HG03039 (cell line): ENCODE measurements around the gene KRT85.
"Not testable (repeated sequence)": the region's sequence is repeated elsewhere in the genome, so short reads cannot be mapped to it uniquely, and the experiment has no call there.

Experiments used
- ATAC-seq: cut with Tn5 transposase; IDR thresholded peaks from one replicate; pipeline ENCODE4 v1.9.1; 2021; ENCODE audit warnings: mild to moderate bottlenecking, moderate library complexity; ENCODE audit not compliant: unreplicated experiment

Gene KRT85

DNA sequence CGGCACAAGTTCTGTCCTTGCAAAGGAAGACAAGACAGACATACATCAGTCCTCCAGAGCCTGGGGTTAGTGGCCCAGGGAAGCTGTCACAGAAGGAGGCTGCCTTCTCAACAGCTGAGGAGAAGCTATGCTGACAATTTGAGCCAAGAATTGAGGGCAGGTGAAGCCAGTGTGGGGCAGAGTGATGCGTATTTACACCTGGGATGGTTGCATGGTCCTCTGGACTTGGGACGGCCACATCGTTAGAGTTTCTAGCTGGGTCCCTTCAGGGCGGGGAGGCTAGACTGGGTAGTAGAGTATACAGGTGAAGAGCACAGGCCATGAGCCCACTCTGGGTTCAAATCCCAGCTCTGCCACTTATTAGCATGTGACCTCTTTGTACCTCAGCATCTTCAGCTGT, 16.5 kb downstream of the KRT85 start:
- no peak for ATAC-seq

DNA sequence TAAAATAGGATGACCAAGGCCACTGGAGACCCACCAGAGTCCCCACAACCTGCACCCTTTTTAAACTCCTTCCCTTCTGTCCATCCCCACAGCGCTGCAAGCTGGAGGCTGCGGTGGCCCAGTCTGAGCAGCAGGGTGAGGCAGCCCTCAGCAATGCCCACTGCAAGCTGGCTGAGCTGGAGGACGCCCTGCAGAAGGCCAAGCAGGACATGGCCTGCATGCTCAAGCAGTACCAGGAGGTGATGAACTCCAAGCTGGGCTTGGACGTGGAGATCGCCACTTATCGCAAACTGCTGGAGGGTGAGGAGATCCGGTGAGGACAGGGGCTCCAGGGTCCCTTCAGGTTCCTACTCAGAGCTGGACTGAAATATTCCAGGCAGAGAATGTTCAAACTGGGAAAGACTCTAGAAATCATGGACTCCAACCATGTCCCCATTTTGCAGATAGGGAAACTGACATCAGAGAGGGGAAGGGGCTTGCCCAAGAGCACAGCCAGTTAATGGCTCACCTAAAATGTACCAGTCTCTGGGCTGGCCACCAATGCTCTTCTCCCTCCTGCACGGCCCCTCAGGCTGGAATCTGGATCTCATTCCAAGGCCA, 17.2 kb downstream of the KRT85 start:
- ATAC-seq: no peak

- ATAC-seq: no peak
These were observed 18.1 kb downstream of the KRT85 start for GRCh38 chr12:52349196-52349595.

DNA sequence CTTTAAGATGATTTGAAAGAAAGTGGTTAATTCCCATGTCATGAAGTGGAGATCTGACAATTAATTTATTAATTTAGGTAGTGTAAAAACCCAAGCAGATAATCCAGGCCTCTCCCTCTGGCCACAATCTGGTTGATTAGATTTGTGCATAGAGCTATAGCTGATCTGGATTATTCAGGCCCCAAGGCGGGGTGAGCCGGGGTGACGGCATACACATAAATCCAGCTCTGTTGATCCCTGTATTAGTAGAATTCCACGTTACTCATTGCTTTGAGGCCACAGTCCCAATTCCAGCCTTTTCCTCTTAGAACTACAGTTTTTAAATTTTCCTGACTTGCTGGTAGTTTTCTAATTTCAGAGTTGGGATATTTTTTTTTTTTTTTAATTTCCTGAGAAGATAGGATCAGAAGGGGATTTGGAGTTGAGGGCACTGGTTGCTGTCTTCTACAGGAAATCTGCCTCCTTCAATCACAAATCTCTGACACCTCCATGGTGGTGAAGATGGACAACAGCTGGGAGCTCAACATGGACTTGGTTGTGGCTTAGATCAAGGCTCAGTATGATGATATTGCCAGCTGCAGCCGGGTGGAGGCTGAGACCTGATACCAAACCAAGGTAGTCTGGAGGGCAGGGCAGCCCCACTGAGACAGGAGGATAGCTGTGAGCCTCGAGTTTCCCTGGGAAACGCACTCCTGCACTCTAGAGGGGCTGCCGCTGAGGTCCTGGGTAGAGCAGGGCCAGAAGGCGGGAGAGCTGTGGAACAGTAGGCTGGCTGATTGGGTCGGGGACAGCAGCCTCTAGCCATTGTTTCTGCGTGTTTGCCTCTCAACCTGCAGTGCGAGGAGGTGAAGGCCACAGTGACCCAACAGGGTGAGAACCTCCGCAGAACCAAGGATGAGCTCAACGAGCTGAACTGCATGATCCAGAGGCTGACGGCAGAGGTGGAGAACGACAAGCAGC, 19.4 kb downstream of the KRT85 start:
- no peak for ATAC-seq

- ATAC-seq: no peak
These were observed 20.3 kb downstream of the KRT85 start for GRCh38 chr12:52347016-52347415.

GRCh38 chr12:52346593-52346992, 20.7 kb downstream of the KRT85 start:
- no peak for ATAC-seq

DNA sequence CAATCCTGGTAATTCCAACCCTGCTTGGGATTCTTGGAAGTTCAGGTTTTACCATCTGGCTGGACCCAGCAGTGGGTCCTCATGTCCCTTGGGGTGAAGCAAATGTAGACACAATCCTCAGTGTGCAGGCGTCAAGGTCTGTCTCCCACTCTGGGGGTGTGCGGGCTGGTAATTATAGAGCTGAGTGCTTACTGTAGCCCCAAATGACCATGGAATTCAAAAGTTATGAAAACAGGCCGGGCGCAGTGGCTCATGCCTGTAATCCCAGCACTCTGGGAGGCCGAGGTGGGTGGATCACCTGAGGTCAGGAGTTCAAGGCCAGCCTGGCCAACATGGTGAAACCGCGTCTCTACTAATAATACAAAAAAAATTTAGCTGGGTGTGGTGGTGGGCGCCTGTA, 22.2 kb downstream of the KRT85 start:
- not testable (repeated sequence) for ATAC-seq

- ATAC-seq: no peak
These were observed 23.2 kb downstream of the KRT85 start for GRCh38 chr12:52344111-52344510.

DNA sequence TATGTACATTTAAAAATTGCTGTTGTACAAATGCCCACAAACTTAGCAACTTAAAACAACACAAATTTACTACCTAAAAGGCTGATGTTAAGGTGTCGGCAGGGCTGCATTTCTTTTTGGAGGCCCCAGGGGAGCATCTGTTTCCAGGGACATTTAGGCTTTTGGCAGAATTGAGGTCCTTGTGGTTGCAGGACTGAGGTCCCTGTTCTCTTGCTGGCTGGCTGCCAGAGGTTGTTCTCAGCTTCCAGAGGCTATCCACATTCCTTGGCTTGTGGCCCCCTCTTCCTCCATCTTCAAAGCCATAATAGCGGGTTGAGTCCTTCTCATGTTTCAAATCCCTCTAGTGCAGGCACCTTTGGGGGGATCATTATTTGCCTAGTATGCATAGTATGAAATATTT, 23.7 kb downstream of the KRT85 start:
- ATAC-seq: no peak

- ATAC-seq: no peak
These were observed 24.3 kb downstream of the KRT85 start for GRCh38 chr12:52342781-52343490.

- no peak for ATAC-seq
These were observed 26.2 kb downstream of the KRT85 start for GRCh38 chr12:52341066-52341580.

DNA sequence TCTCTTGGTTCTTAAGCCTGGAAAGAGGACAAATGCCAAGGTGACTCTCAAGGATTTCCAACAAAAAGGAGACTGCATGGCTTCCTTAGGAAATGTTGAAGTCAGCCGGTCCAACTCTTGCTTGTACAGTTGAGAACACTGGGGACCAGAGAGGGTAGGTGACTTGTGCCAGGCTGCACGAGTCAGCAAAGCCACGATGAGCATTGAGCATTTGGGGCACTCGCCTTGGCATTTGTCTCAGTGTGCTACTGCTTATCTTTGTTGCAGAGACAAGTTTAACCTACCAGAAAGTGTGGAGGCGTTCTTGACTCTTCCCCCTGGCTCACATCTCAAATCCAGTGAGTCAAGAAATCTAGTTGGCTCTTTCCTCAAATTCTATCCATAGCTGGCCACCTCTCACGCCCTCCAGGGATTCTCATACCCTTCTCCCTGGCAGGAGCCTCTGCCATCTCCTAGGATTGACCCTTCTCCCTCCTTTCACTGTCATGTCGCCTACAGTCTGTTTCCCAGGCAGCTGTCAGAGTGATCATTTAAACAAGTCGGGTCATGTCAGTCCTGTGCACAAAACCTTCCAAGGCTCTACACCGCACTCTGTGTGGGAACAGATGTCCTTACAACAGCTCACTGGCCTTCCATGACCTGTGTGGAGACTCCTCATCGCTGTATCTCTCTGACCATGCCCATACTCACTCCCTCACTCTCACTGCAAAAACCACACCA, 28.9 kb downstream of the KRT85 start:
- no peak for ATAC-seq

GRCh38 chr12:52337054-52337453, 30.2 kb downstream of the KRT85 start:
- ATAC-seq: no peak

DNA sequence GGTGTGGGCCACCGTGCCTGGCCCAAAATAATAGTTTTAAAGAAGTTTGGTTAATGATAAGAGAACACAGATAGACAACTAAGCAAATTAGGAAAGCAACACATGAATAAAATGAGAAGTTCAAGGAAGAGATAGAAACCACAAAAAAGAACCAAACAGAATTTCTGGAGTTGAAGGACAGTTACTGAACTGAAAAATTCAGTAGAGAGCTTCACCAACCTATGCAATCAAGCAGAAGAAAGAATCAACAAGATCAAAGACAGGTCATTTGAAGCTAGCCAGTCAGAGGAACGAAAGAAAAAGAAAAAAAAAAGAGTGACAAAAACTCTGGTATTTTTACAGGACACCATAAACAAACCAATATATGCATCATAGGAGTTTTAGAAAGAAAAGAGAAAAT, 30.6 kb downstream of the KRT85 start:
- ATAC-seq: no peak

DNA sequence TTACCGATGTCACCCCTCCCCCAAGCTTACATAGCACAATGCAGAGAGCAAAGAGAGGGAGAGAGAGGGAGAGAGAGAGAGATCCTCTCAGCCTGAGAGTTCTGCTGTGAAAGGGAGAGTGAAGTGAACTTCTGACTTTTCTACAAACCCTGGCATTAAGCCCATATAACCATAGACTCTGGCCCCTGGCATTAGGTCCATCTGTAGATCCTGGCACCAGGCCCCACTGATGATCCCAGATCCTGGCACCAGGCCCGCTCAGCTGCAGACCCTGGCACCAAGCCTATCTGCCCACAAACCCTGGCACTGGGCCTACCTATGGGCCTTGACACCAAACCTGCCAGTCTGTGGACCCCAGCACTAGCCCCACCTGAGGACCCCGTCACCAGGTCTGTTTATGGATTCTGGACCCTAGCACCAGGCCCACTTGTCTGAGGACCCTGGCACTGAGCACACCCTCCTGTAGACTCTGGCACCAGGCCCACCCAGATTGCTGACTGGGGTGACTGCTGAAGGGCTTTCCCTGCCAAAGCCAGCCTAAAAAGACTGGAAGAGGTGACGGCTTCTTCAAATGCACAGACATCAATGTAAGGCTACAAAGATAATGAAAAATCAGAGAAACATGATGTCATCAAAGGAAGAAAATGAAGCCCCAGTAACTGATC, 31.6 kb downstream of the KRT85 start:
- no peak for ATAC-seq

DNA sequence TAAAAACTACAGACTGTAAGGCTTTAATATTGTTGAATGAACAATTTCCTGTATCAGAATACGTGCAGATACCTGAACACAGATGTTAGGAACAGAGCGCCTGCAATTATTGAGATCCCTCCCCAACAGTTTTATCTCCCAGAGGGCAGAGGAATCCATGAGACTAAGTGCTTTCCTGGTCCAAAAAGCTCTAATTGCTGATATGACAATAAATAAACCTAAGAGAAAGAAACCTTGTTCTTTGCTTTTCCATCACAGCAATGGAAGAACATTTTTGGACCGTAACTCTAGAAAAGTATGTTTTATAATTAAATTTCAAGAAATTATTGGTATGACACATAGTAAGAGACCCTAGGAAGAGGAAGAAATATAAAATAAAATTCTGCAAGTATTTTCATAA, 33.1 kb downstream of the KRT85 start:
- ATAC-seq: no peak

- no peak for ATAC-seq
These were observed 34.0 kb downstream of the KRT85 start for GRCh38 chr12:52333321-52333720.

- no peak for ATAC-seq
These were observed 34.9 kb downstream of the KRT85 start for GRCh38 chr12:52332381-52332780.

GRCh38 chr12:52331833-52332232, 35.4 kb downstream of the KRT85 start:
- no peak for ATAC-seq

DNA sequence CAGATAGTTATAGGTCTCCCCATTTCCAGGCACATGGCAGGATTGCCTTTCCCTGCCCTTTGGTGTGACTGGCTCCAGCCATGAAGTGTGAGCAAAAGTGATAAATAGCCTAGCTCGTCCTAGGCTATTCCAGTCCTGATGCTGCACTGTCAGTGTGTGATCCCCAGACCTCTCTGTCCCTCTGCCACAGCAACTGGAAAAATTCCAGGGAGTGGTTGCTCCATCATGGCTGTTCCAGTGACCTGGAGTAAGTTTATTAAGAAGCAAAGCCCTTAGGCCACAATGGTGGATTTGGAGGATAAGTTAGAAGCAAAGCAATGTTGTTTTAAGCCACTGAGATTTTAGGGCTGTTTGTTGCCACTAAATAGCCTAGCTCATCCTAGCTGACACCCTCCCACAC, 36.2 kb downstream of the KRT85 start:
- ATAC-seq: no peak
